Hematopoietic multipotent progenitor cell (in vitro differentiated cells): Measurements from ENCODE around the gene SLAIN1. TPM values are rescaled to one million over a fixed set of nuclear protein-coding genes. Genes with fewer than 3 reads are reported as not detected.

Source experiments
- small RNA-seq: library from RNA; depleted of rRNA; stranded (forward); fragments of <200 nt; gene quantifications from one replicate; pipeline ENCODE3, GENCODE V24; 2012
- total RNA-seq: library from RNA; depleted of rRNA; stranded (reverse); fragments of >200 nt; gene quantifications from one replicate; pipeline ENCODE4 v1.2.3, GENCODE V29; 2012

SLAIN1 gene
- total RNA-seq, 1 donor, result 25.9 TPM

Small RNAs within 50 kb of the gene (small RNA-seq; reads per million reads assigned to genes)
- not detected for gene MIR3665
- not detected for gene SPTLC1P5

Other genes starting within 250 kb of the SLAIN1 start
- not detected for gene SCEL, start 162.0 kb upstream of the SLAIN1 start, total RNA-seq
- 0.27 TPM for gene EDNRB, start 221.1 kb downstream of the SLAIN1 start, total RNA-seq